22Rv1 (cell line): Measurements from ENCODE around the gene CCDC124.

Experiments used
- H3K27ac ChIP-seq: fragments of 450-650 bp; 2 replicates; pipeline ENCODE4 v1.5.1; 2017
- CTCF ChIP-seq: fragments of 450-650 bp; IDR thresholded peaks from 2 replicates; pipeline ENCODE4 v1.5.1; 2017; ENCODE audit warnings: mild to moderate bottlenecking
- ZFX ChIP-seq: fragments of 450-650 bp; IDR thresholded peaks from 2 replicates; pipeline ENCODE4 v1.6.1; 2017; ENCODE audit warnings: antibody characterized with exemption, borderline replicate concordance

Gene CCDC124

GRCh38 chr19:17938092-17938845 is 5.5 kb downstream of the CCDC124 start:
- TF ChIP-seq ZFX (no peak), CTCF (peak; percentile 94)
- H3K27ac ChIP-seq = no peak overlapping the region

- TF ChIP-seq ZFX (no peak), CTCF (no peak)
- peak overlapping the region; percentile 81 for H3K27ac ChIP-seq
Measured at GRCh38 chr19:17942181-17942580, 9.4 kb downstream of the CCDC124 start.

- TF ChIP-seq ZFX = no peak
- TF ChIP-seq CTCF = peak; percentile 61
- H3K27ac ChIP-seq = peak overlapping the region; percentile 81
Measured at GRCh38 chr19:17942582-17943273, 9.9 kb downstream of the CCDC124 start.

GRCh38 chr19:17943274-17944221 is 10.7 kb downstream of the CCDC124 start:
- H3K27ac ChIP-seq = peak overlapping the region; percentile 81
- TF ChIP-seq ZFX (no peak), CTCF (no peak)

- TF ChIP-seq CTCF = no peak
- TF ChIP-seq ZFX = no peak
- no peak overlapping the region for H3K27ac ChIP-seq
Measured at GRCh38 chr19:17944301-17944700, 11.5 kb downstream of the CCDC124 start.

- TF ChIP-seq ZFX = no peak
- no peak for TF ChIP-seq CTCF
- H3K27ac ChIP-seq = peak overlapping the region; percentile 35; the same call in 1 of the 2 replicates
Measured at GRCh38 chr19:17946965-17947784, 14.4 kb downstream of the CCDC124 start.
